ENCODE data around the gene HNRNPH3.

HNRNPH3 gene

GRCh38 chr10:68332259-68333057 lies 594 bp downstream of the HNRNPH3 start, which contains the start of gene PBLD:
PBLD (minus strand) TSS chr10:68332928; CDS start chr10:68306844, 26,084 bp downstream.
- DNase-seq (ENCODE audit: low read depth in 3 of 3) = peak in 2 of 3 experiments; percentile 13 to 38

- no peak for DNase-seq (ENCODE audit: low read depth in 3 of 3)
These were observed 1.2 kb downstream of the HNRNPH3 start for GRCh38 chr10:68333058-68333395.

GRCh38 chr10:68333440-68334431 lies 1.9 kb downstream of the HNRNPH3 start:
- DNase-seq (ENCODE audit: low read depth in 3 of 3) = no peak

- DNase-seq (ENCODE audit: low read depth in 3 of 3) = no peak
These were observed 3.0 kb downstream of the HNRNPH3 start for GRCh38 chr10:68334672-68335467.

GRCh38 chr10:68336754-68337351 lies 5.0 kb downstream of the HNRNPH3 start:
- no peak for DNase-seq (ENCODE audit: low read depth in 3 of 3)

GRCh38 chr10:68340358-68341080 lies 8.7 kb downstream of the HNRNPH3 start:
- no peak for DNase-seq (ENCODE audit: low read depth in 3 of 3)

GRCh38 chr10:68342909-68343516 lies 11.1 kb downstream of the HNRNPH3 start:
- no peak for DNase-seq (ENCODE audit: low read depth in 3 of 3)

GRCh38 chr10:68345621-68346020 lies 13.8 kb downstream of the HNRNPH3 start:
- no peak for DNase-seq (ENCODE audit: low read depth in 3 of 3)

- no peak for DNase-seq (ENCODE audit: low read depth in 3 of 3)
These were observed 14.9 kb downstream of the HNRNPH3 start for GRCh38 chr10:68346774-68347173.

- DNase-seq (ENCODE audit: low read depth in 3 of 3) = peak in 1 of 3 experiments; percentile 22
These were observed 16.4 kb downstream of the HNRNPH3 start for GRCh38 chr10:68348265-68348741.

- DNase-seq (ENCODE audit: low read depth in 3 of 3) = no peak
These were observed 21.7 kb downstream of the HNRNPH3 start for GRCh38 chr10:68353537-68353936.

- no peak for DNase-seq (ENCODE audit: low read depth in 3 of 3)
These were observed 27.3 kb downstream of the HNRNPH3 start for GRCh38 chr10:68359189-68359588.

- DNase-seq (ENCODE audit: low read depth in 3 of 3) = no peak
These were observed 30.7 kb downstream of the HNRNPH3 start for GRCh38 chr10:68362590-68362989.

GRCh38 chr10:68364101-68364886 lies 32.4 kb downstream of the HNRNPH3 start:
- no peak for DNase-seq (ENCODE audit: low read depth in 3 of 3)

- no peak for DNase-seq (ENCODE audit: low read depth in 3 of 3)
These were observed 33.7 kb downstream of the HNRNPH3 start for GRCh38 chr10:68365611-68366010.

- DNase-seq (ENCODE audit: low read depth in 3 of 3) = no peak
These were observed 34.7 kb downstream of the HNRNPH3 start for GRCh38 chr10:68366600-68366999.

- no peak for DNase-seq (ENCODE audit: low read depth in 3 of 3)
These were observed 35.3 kb downstream of the HNRNPH3 start for GRCh38 chr10:68367121-68367520.

- no peak for DNase-seq (ENCODE audit: low read depth in 3 of 3)
These were observed 39.7 kb downstream of the HNRNPH3 start for GRCh38 chr10:68371604-68372003.

GRCh38 chr10:68385740-68386139 lies 53.9 kb downstream of the HNRNPH3 start:
- DNase-seq (ENCODE audit: low read depth in 3 of 3) = no peak

Data from stimulated activated CD4-positive, alpha-beta T cell treated with anti-CD3 and anti-CD28 coated beads, TNF-alpha, amount 100 ng/mL, for 4 hours (primary cell).